HG03558 (cell line): ENCODE measurements around the gene SKIDA1.

Experiments used
- ATAC-seq: cut with Tn5 transposase; IDR thresholded peaks from one replicate; pipeline ENCODE4 v1.9.1; 2021; ENCODE audit warnings: moderate number of reproducible peaks; ENCODE audit not compliant: unreplicated experiment; ENCODE audit errors: extremely low read depth

Gene SKIDA1

DNA sequence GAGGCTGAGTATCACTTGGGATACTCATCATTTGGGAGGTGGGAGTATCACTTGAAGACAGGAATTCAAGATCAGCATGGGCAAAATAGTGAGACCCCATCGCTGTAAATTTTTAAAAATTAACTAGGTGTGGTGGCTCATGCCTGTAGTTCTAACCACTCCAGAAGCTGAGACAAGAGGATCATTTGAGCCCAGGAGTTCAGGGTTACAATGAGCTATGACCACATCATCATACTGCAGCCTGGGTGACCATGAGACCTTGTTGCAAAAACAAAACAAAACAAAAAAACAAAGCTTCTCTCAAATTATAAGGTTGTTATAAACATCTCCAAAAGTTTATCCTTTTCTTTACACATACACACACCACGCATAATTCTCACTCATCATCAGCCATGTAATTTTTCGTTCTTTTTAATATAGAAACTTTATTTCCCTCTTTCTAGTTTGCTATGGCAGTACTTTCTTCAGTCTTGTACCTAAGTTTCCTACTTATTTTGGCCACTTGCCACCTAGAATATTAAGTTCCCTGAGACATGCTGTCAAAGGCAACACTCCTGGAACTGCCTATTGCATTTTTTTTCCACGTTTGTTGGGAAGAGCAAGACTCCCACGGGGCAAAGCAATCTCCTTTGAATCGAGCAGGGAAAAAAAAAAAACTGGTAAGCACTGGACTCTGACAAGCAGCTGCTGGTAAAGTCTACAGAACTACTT, 37.1 kb downstream of the SKIDA1 start:
- ATAC-seq: no peak

DNA sequence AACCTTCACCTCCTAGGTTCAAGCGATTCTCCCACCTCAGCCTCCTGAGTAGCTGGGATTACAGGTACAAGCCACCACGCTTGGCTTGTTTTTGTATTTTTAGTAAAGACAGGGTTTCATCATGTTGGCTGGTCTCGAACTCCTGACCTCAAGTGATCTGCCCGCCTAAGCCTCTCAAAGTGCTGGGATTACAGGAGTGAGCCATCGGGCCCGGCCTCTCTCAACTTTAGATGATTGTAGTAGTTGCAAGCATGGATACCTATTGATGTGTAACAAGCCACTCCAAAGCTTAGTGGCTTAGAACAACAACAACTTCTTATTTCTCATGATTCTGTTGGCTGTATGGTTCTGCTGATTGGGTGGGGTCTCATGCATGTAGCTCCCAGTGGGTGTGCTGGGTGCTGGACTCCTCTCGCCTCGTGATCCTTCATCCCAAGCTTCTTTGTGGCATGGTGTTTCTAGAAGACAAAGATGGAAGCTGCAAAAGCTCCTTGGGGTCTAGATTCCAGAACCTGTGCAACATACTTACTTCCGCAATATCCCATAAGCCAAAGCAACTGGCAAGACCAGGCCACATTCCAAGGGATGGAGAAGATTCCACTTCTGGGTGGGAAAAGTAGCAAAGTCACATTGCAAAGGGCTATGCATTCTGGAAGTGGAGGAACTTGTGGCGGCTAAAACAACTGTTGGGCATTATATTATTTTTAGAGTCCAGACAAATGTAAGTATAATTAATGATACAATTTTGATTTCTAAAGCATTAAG, 37.9 kb downstream of the SKIDA1 start:
- ATAC-seq: no peak

DNA sequence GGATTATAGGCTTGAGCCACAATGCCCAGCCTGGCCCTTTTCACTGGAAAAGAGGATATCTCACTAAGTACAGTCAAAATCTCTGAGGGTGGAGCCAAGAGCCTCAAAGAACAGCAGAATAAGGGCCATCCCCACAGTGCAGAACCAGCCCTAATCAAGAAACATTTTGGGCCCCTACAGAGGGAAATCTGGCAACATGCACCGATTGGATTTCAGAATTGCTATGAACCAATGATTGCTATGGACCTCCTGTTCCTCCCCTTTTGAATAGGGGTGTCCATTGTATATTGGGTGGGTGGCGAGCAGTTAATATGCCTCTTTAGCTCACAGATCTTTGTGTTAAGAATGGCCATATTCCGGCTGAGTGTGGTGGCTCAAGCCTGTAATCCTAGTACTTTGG, 42.7 kb downstream of the SKIDA1 start:
- ATAC-seq: no peak

DNA sequence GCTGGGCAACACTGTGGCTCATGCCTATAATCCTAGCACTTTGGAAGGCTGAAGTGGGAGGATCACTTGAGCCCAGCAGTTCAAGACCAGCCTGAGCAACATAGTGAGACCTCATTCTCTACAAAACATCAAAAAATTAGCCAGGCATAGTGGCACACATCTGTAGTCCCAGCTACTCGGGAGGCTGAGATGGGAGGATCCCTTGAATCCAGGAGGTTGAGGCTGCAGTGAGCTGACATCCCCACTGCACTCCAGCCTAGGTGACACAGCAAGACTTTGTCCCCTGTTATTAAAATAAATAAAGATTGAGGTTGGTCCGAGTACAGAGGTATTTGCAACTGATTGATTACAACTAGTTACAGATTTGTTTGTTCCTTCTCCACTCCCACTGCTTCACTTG, 44.1 kb downstream of the SKIDA1 start:
- no peak for ATAC-seq

DNA sequence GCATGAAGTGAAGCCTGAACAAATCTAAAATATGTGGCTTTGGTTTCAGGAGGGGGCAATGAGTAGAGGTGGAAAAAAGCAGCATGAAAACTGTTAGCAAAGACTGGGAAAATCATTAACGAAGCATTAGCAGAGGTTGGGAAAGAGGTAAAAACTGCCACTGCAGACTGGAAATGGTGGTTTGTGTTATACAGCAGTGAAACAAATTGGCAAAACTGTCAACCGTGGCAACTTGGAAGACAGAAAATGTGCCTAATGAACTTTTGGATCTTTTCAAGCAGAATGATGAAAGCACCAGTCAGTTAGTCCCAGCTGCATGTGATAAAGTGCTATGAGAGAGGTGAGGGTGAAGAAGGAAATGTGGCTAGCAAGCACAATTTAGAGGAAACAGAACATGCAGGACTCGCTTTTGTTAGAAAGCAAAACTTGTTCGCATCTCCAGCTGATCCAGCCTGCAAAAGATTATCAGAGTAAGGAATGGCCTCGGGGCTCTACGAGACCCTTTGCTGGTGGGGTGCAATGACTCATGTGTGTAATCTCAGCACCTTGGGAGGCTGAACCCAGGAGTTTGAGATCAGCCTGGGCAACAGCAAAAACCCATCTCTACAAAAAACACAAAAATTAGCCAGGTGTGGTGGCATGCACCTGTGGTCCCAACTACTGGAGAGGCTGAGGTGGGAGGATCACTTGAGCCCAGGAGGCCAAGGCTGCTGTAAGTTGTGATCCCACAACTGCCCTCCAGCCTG, 45.7 kb downstream of the SKIDA1 start:
- ATAC-seq: no peak

DNA sequence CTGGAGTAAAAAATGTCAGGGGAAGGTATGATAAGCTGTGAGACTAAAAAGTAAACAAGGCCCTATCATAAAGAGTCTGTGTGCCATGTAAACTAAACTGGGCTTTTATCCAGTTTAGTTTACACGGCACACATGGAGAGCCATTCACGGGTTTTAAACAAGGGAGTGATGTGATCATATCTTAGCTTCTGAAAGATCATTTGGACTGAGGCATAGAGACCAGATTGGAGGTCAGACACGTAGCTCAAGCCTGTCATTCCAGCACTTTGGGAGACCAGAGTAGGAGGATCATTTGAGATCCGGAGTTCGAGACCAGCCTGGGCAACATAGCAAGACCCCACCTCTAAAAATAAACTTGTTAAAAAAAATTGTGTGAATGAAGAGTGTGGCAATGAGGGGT, 50.1 kb downstream of the SKIDA1 start:
- ATAC-seq: no peak

DNA sequence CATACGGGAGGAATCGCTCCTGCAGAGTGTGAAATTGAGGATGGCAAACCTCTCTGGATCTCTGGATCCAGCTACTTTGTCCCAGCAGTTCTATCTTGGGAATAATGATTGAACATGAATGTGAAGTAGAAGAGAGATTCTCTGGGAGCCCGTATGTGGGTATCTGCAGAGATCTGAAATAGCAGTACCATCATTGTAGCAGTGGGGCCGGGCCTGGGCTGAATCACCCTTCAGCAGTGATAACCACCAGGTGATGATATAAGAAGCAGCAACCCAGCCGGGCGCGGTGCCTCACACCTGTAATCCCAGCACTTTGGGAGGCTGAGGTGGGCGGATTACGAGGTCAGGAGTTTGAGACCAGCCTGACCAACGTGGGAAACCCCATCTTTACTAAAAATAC, 51.9 kb downstream of the SKIDA1 start:
- ATAC-seq: no peak

- no peak for ATAC-seq
Observed at GRCh38 chr10:21473135-21473534, 52.3 kb downstream of the SKIDA1 start.

DNA sequence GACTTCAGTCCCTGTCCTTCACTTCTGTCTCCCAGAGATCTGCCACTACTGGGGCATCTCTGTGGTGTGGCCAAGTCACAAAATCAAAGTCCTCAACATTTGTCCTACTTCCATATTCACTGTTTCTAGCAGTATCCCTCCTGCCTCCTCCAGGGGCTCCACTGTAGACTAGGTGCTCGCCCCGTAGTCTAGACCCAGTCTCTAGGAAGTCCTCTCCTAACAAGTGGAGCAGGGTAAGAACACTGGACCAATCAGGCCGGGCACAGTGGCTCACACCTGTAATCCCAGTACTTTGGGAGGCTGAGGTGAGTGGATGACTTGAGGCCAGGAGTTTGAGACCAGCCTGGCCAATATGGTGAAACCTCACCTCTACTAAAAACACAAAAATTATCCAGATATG, 57.4 kb downstream of the SKIDA1 start:
- ATAC-seq: no peak

GRCh38 chr10:21467633-21468032, 57.8 kb downstream of the SKIDA1 start:
- ATAC-seq: no peak

GRCh38 chr10:21464134-21464533, 61.3 kb downstream of the SKIDA1 start:
- no peak for ATAC-seq
